ENCODE results near the gene SERINC2.

Gene SERINC2

DNA sequence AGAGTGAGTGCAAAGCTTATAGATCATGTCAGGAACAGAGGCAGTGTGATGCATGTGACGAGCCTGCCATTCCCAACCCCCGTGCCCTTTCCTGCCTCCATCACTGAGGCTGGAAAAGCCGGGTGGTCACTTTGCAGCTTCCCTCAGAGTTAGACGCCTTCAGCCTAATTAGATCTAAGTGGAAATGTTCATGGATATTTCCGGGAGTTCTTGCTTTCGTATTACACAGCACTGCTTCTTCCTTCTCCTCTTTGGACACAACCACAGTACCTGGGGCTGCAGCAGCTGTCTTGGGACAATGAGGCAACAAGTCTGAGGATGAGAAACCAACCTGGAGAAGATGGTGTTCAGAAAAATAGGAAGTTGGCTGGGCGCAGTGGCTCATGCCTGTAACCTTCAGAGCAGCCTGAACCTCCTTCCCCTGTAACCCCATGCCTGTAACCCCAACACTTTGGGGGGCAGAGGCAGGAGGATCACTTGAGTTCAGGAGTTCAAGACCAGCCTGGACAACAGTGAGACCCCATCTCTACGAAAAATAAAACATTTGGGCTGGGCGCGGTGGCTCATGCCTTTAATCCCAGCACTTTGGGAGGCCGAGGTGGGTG lies 24.5 kb downstream of the SERINC2 start:
- in situ Hi-C loops (cut with HindIII; ENCODE audit: low sequenced_read_pairs) = no loop called here

DNA sequence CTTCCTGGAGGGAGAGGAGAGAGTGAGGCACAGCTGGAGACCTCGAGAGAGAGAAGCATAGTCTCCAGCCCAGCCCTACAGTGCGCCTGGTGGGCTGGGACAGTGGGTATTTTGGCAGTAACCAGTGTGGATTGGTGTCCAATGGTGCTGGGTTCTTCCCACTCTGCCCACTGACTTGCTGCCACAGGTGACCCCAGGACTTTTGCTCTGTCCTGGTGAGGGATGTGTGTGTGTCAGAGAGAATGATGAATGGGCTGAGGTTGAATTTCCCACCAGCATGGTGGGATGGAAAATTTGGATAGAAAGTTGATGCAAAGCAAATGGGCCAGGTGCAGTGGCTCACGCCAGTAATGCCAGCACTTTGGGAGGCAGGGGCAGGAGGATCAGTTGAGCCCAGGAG lies 26.3 kb downstream of the SERINC2 start:
- no peak overlapping the region for H3K4me3 ChIP-seq (ENCODE audit: low read depth, low read length)
- no peak for DNase-seq (ENCODE audit: low read depth)
- TF ChIP-seq, protein P1, sequence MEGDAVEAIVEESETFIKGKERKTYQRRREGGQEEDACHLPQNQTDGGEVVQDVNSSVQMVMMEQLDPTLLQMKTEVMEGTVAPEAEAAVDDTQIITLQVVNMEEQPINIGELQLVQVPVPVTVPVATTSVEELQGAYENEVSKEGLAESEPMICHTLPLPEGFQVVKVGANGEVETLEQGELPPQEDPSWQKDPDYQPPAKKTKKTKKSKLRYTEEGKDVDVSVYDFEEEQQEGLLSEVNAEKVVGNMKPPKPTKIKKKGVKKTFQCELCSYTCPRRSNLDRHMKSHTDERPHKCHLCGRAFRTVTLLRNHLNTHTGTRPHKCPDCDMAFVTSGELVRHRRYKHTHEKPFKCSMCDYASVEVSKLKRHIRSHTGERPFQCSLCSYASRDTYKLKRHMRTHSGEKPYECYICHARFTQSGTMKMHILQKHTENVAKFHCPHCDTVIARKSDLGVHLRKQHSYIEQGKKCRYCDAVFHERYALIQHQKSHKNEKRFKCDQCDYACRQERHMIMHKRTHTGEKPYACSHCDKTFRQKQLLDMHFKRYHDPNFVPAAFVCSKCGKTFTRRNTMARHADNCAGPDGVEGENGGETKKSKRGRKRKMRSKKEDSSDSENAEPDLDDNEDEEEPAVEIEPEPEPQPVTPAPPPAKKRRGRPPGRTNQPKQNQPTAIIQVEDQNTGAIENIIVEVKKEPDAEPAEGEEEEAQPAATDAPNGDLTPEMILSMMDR (IDR thresholded peaks at IDR 0.05; ENCODE audit: low read depth, low read length, missing control alignments) = no peak
- in situ Hi-C loops (cut with HindIII; ENCODE audit: low sequenced_read_pairs) = no loop called here

More for the DNA sequence above, 24.5 kb downstream of the SERINC2 start:
- H3K4me3 ChIP-seq (ENCODE audit: low read depth, low read length) = no peak overlapping the region
- DNase-seq (ENCODE audit: low read depth) = no peak
- TF ChIP-seq, protein P1 (IDR thresholded peaks at IDR 0.05; ENCODE audit: low read depth, low read length, missing control alignments) = no peak

DNA sequence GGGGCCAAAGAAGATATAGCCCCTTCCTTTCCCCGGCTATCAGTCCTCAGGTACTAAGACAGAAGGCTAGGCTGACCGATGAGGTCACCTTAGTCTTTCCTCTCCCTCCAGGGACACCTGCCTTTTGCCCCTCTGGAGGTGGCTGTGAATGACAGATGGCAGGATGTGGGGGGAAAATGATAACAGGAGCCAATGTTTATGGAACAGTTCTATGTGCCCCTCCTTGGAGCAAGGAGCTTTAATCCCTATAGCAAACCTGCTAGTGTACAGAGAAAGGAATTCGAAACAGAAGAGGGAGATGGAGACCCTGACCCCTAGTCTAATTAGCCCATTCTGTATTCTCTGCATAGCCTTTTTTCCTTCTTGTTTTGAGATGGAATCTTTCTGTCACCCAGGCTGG lies 28.1 kb downstream of the SERINC2 start:
- H3K4me3 ChIP-seq (ENCODE audit: low read depth, low read length) = no peak overlapping the region
- no peak for DNase-seq (ENCODE audit: low read depth)
- in situ Hi-C loops (cut with HindIII; ENCODE audit: low sequenced_read_pairs) = no loop called here
- TF ChIP-seq, protein P1 (IDR thresholded peaks at IDR 0.05; ENCODE audit: low read depth, low read length, missing control alignments) = no peak

DNA sequence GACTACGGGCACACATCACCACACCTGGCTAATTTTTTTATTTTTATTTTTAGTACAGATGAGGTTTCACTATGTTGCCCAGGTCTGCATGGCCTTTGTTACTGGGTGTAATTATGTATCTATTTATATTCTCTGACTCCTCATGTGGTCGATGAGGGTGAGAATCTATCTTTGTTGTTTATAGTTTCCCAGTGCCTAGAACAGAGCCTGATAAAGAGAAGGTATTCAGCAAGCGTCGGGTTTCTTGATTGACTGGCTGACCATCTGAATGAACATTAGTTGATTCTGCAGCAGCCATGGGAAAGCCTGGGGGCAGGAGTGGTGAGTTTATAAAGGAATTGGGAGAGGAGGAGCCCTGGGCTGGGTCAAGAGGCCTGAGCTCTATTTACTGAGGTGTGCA lies 28.5 kb downstream of the SERINC2 start:
- H3K4me3 ChIP-seq (ENCODE audit: low read depth, low read length) = no peak overlapping the region
- no peak for DNase-seq (ENCODE audit: low read depth)
- TF ChIP-seq, protein P1 (IDR thresholded peaks at IDR 0.05; ENCODE audit: low read depth, low read length, missing control alignments) = no peak
- in situ Hi-C loops (cut with HindIII; ENCODE audit: low sequenced_read_pairs) = no loop called here

DNA sequence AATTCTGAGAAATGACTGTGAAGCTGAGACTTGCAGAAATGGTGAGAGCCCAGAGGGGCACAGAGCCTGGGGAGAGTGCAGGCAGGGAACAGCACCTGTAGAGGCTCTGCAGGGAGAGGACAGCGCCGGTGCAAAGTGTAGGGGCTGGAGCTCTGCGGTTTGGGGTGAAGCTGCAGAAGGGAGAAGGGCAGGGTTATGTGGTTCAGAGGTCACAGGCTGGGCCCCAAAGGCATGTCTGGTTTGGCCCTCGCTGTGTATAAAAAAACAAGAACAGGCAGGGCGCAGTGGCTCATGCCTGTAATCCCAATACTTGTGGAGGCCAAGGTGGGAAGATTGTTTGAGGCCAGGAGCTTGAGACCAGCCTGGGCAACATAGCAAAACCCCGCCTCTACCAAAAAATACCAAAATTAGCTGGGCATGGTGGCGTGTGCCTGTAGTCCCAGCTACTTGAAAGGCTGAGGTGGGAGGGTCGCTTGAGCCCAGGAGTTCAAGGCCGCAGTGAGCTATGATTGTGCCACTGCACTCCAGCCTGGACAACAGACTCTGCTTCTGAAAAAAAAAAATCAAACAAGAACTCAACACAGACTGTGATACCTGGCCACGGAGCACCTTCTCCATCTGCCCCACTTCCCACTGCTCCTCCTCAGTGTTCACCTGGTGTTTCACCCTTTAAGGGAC lies 29.1 kb downstream of the SERINC2 start:
- no peak for DNase-seq (ENCODE audit: low read depth)
- TF ChIP-seq, protein P1 (IDR thresholded peaks at IDR 0.05; ENCODE audit: low read depth, low read length, missing control alignments) = no peak
- in situ Hi-C loops (cut with HindIII; ENCODE audit: low sequenced_read_pairs) = no loop called here

DNA sequence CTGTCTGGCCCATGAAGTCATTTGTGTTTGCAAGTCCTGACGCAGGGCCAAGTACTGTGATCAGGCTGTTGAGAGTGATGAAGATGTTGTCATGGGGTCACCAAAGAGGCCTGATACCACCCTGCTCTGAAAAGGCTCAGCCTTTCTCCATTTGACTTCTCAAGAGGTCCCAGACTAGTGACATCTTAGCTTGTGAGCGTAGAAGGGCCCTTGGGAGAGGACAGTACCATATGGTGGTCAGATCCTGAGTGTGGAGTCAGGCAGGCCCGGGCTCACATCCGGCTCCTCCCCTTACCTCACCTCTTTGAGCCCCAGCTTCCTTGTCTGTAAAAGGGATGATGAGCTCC lies 29.6 kb downstream of the SERINC2 start:
- in situ Hi-C loops (cut with HindIII; ENCODE audit: low sequenced_read_pairs) = no loop called here

More for the DNA sequence above, 29.1 kb downstream of the SERINC2 start:
- H3K4me3 ChIP-seq (ENCODE audit: low read depth, low read length) = no peak overlapping the region

More for the DNA sequence above, 29.6 kb downstream of the SERINC2 start:
- H3K4me3 ChIP-seq (ENCODE audit: low read depth, low read length) = no peak overlapping the region
- TF ChIP-seq, protein P1 (IDR thresholded peaks at IDR 0.05; ENCODE audit: low read depth, low read length, missing control alignments) = no peak
- no peak for DNase-seq (ENCODE audit: low read depth)

Data from astrocyte of the cerebellum (primary cell).